Mesenchymal stem cell (in vitro differentiated cells and primary cell): ENCODE measurements around the gene ZDHHC24.

Experiments
- DNase-seq: peaks from one replicate; pipeline ENCODE4 v3.0.0-alpha.2; 2013
- H2AFZ ChIP-seq: one replicate; pipeline ENCODE4 v1.6.1; 2013; ENCODE audit warnings: low read depth, mild to moderate bottlenecking, control low read depth, inconsistent platforms, low read length, moderate library complexity
- H2AK5ac ChIP-seq: 2 replicates; pipeline ENCODE4 v1.6.1; 2013; ENCODE audit warnings: low read length, moderate library complexity, mild to moderate bottlenecking, inconsistent platforms; ENCODE audit not compliant: severe bottlenecking
- H2BK120ac ChIP-seq: one replicate; pipeline ENCODE4 v1.6.1; 2013; ENCODE audit warnings: low read depth, mild to moderate bottlenecking, inconsistent platforms, low read length, moderate library complexity
- H2BK12ac ChIP-seq, 2 experiments: one replicate each; pipeline ENCODE4 v1.6.1; 2013; ENCODE audit warnings: inconsistent platforms in 2 of 2, low read length in 2 of 2, mild to moderate bottlenecking in 2 of 2, moderate library complexity in 2 of 2, control low read depth in 1 of 2
- H2BK15ac ChIP-seq: one replicate; pipeline ENCODE4 v1.6.1; 2013; ENCODE audit warnings: mild to moderate bottlenecking, low read depth, inconsistent platforms; ENCODE audit not compliant: poor library complexity, severe bottlenecking
- H2BK5ac ChIP-seq: 2 replicates; pipeline ENCODE4 v1.6.1; 2013; ENCODE audit warnings: low read depth, mild to moderate bottlenecking, low read length, control low read depth, inconsistent platforms; ENCODE audit not compliant: poor library complexity, severe bottlenecking
- H3K14ac ChIP-seq, 2 experiments: one replicate each; pipeline ENCODE4 v1.6.1; 2013; ENCODE audit warnings: inconsistent platforms in 2 of 2, low read length in 2 of 2, control low read depth in 1 of 2, mild to moderate bottlenecking in 1 of 2, moderate library complexity in 1 of 2
- H3K18ac ChIP-seq, 2 experiments: one replicate each; pipeline ENCODE4 v1.6.1; 2013; ENCODE audit warnings: inconsistent platforms in 2 of 2, low read length in 2 of 2, control low read depth in 1 of 2, low read depth in 1 of 2, mild to moderate bottlenecking in 1 of 2
- H3K23ac ChIP-seq, 2 experiments: one replicate each; pipeline ENCODE4 v1.6.1; 2013; ENCODE audit warnings: inconsistent platforms in 2 of 2, low read length in 2 of 2, mild to moderate bottlenecking in 2 of 2, moderate library complexity in 2 of 2, control low read depth in 1 of 2
- H3K27ac ChIP-seq: 2 replicates; pipeline ENCODE4 v1.5.1; 2013; ENCODE audit warnings: mild to moderate bottlenecking, moderate library complexity, low read length, control low read depth, inconsistent platforms; ENCODE audit not compliant: poor library complexity, severe bottlenecking
- H3K27me3 ChIP-seq, 2 experiments: 2 replicates each; pipeline versions ENCODE4 v1.6.1 to v1.7.0; 2013; ENCODE audit warnings: low read length in 2 of 2, mild to moderate bottlenecking in 2 of 2, moderate library complexity in 2 of 2, control low read depth in 1 of 2, inconsistent platforms in 1 of 2; ENCODE audit not compliant: control insufficient read depth in 1 of 2, insufficient read depth in 1 of 2
- H3K36me3 ChIP-seq, 2 experiments: 2 replicates each; pipeline versions ENCODE4 v1.6.1 to v1.7.0; 2013; ENCODE audit warnings: low read length in 2 of 2, control low read depth in 1 of 2, inconsistent platforms in 1 of 2, low read depth in 1 of 2, mild to moderate bottlenecking in 1 of 2; ENCODE audit not compliant: insufficient read depth in 2 of 2, control insufficient read depth in 1 of 2
- H3K4ac ChIP-seq, 2 experiments: one replicate each; pipeline ENCODE4 v1.6.1; 2013; ENCODE audit warnings: inconsistent platforms in 2 of 2, low read length in 2 of 2, mild to moderate bottlenecking in 2 of 2, moderate library complexity in 2 of 2, control low read depth in 1 of 2, low read depth in 1 of 2
- H3K4me1 ChIP-seq: 2 replicates; pipeline ENCODE4 v1.6.1; 2013; ENCODE audit warnings: low read depth, low read length, control low read depth; ENCODE audit not compliant: control insufficient read depth, insufficient read depth
- H3K4me2 ChIP-seq: 2 replicates; pipeline ENCODE4 v1.6.1; 2013; ENCODE audit warnings: low read length, mild to moderate bottlenecking, inconsistent platforms; ENCODE audit not compliant: poor library complexity, severe bottlenecking
- H3K4me3 ChIP-seq, 2 experiments: 2 replicates each; pipeline versions ENCODE4 v1.5.1 to v1.7.0; 2013; ENCODE audit warnings: low read length in 2 of 2, mild to moderate bottlenecking in 2 of 2, control low read depth in 1 of 2, low read depth in 1 of 2; ENCODE audit not compliant: insufficient read depth in 1 of 2
- H3K79me1 ChIP-seq: replicated peaks from 2 replicates; pipeline ENCODE4 v1.6.1; 2013; ENCODE audit warnings: mild to moderate bottlenecking, control low read depth, low read length, inconsistent platforms; ENCODE audit not compliant: poor library complexity, severe bottlenecking
- H3K9ac ChIP-seq: 2 replicates; pipeline ENCODE4 v1.7.0; 2013; ENCODE audit warnings: mild to moderate bottlenecking, low read length, moderate library complexity
- H3K9me3 ChIP-seq: 2 replicates; pipeline ENCODE4 v1.7.0; 2013; ENCODE audit warnings: mild to moderate bottlenecking, low read length; ENCODE audit not compliant: control insufficient read depth
- H4K8ac ChIP-seq: one replicate; pipeline ENCODE4 v1.6.1; 2013; ENCODE audit warnings: inconsistent platforms, mild to moderate bottlenecking, low read length, moderate library complexity
- H4K91ac ChIP-seq: one replicate; pipeline ENCODE4 v1.6.1; 2013; ENCODE audit warnings: mild to moderate bottlenecking, low read length, inconsistent platforms
- WGBS: methylation state at CpG from one replicate; pipeline ENCODE4 v1.1.7; 2013; ENCODE audit warnings: mixed read lengths; 5-methylcytosine and 5-hydroxymethylcytosine counted together

The ZDHHC24 gene

DNA sequence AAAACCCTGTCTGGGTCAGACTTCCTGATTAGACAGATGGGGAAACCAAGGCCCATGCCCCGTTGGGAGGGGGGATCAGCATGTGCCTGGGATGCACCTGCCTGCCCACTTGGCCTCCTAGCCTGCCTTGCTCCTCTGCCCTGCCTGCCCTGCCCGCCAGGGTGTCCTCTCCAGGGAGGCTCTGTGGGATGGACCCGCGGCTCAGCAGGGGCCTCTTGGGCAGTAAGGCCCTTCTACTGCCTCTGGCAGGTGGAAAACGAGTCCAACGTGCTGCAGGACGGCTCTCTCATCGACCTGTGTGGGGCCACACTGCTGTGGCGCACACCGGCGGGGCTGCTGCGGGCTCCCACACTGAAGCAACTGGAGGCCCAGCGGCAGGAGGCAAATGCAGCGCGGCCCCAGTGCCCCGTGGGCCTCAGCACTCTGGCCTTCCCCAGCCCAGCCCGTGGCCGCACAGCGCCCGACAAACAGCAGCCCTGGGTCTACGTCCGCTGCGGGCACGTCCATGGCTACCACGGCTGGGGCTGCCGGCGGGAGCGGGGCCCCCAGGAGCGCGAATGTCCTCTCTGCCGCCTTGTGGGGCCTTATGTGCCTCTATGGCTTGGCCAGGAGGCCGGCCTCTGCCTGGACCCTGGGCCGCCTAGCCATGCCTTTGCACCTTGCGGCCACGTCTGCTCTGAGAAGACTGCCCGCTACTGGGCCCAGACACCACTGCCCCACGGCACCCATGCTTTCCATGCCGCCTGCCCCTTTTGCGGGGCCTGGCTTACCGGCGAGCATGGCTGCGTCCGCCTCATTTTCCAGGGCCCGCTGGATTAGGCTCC is 70.3 kb downstream of the ZDHHC24 start:
- Histone ChIP-seq H3K27me3 (no peaks in the 10 kb centered on the region), H2BK12ac (no peak overlapping the region), H4K8ac (no peak overlapping the region), H3K9me3 (no peaks in the 10 kb centered on the region), H2BK15ac (no peak overlapping the region), H2BK5ac (no peak overlapping the region), H3K4ac (no peak overlapping the region), H3K23ac (no peak overlapping the region), H3K36me3 (peaks cover 49 to 50% of the 10 kb centered on the region in 2 experiments), H3K14ac (no peak overlapping the region), H2BK120ac (no peak overlapping the region), H2AFZ (no peak overlapping the region), H3K27ac (no peak overlapping the region), H4K91ac (no peak overlapping the region), H3K18ac (no peak overlapping the region), H3K9ac (no peak overlapping the region), H3K4me1 (peaks cover 8% of the 10 kb centered on the region), H2AK5ac (no peak overlapping the region), H3K4me2 (no peak overlapping the region), H3K79me1 (peaks cover 14% of the 10 kb centered on the region), H3K4me3 (no peak overlapping the region)
- WGBS, result 96% methylated on average over 44 of the region's 44 CpGs
- no peak for DNase-seq

DNA sequence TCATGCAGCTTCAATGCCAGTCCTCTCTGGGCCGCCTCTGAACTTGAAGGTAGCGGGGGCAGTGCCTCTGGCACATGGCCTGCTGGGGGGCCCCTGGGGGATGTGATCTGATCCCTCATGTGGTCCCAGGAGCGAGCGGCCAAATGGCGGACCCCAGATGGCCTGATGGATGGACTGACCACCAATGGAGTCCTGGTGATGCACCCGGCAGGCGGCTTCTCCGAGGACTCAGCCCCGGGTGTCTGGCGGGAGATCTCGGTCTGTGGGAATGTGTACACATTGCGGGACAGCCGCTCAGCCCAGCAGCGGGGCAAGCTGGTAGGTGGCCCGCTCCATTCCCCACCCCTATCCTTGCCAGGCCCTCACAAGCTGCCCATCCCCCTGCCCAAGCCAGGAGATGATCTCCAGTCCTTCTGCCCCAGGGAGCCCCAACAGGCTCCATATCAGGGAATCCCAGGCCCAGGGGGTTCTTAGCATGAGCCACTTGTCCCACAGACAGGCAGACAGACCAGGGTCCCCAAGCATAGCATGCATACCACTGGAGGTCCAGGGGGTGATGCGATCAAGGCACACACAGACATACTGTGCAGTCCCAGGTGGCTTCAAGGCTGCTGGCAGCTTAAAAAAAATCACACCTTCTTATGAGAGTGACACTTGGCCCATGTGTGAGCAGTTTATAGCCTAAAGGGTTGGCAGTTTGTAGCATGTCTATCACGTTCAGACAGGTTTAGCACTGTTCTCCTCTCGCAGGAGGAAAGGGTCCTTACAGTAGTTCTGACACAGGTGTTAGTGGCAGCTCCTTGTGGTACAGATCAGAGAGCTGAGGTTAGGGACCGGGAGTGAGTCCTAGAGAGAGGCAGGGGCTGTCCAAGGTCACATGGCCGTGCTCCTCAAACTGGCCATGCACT is 72.0 kb downstream of the ZDHHC24 start:
- no peak overlapping the region for H3K9ac ChIP-seq
- H3K4me3 ChIP-seq, result no peak overlapping the region
- H2BK12ac ChIP-seq, result no peak overlapping the region
- H3K4ac ChIP-seq, result no peak overlapping the region
- H2AK5ac ChIP-seq, result no peak overlapping the region
- no peak overlapping the region for H2BK120ac ChIP-seq
- H3K4me1 ChIP-seq, result peaks cover 8% of the 10 kb centered on the region
- H3K27me3 ChIP-seq, result no peaks in the 10 kb centered on the region
- no peak overlapping the region for H4K8ac ChIP-seq
- no peak for DNase-seq
- H3K36me3 ChIP-seq, result peaks cover 50 to 55% of the 10 kb centered on the region in 2 experiments
- no peak overlapping the region for H3K4me2 ChIP-seq
- H4K91ac ChIP-seq, result no peak overlapping the region
- 96% methylated on average over 20 of the region's 20 CpGs for WGBS
- H3K79me1 ChIP-seq, result peaks cover 14% of the 10 kb centered on the region
- H3K9me3 ChIP-seq, result no peaks in the 10 kb centered on the region
- H3K18ac ChIP-seq, result no peak overlapping the region
- H2AFZ ChIP-seq, result no peak overlapping the region
- H3K23ac ChIP-seq, result no peak overlapping the region
- no peak overlapping the region for H3K27ac ChIP-seq
- no peak overlapping the region for H2BK15ac ChIP-seq
- H2BK5ac ChIP-seq, result no peak overlapping the region
- no peak overlapping the region for H3K14ac ChIP-seq

DNA sequence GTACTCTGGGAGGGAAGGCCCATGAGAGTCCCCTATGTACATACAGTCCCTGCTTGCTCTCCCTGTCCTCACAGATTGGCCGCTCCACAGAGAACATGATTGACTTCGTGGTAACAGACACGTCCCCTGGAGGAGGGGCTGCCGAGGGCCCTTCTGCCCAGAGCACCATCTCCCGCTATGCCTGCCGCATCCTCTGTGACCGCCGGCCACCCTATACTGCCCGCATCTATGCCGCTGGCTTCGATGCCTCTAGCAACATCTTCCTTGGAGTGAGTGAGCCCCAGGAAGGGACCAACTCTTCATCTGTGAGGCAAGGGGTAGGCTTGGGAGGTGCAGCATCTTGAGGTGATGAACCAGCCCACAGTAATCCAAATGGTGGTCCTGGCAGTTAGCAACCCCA is 72.7 kb downstream of the ZDHHC24 start:
- H4K91ac ChIP-seq, result no peak overlapping the region
- no peak overlapping the region for H2AK5ac ChIP-seq
- no peaks in the 10 kb centered on the region for H3K9me3 ChIP-seq
- no peak overlapping the region for H3K27ac ChIP-seq
- H2AFZ ChIP-seq, result no peak overlapping the region
- H3K36me3 ChIP-seq, result peaks cover 50 to 55% of the 10 kb centered on the region in 2 experiments
- no peak overlapping the region for H3K4me3 ChIP-seq
- H3K9ac ChIP-seq, result no peak overlapping the region
- H3K23ac ChIP-seq, result no peak overlapping the region
- no peak overlapping the region for H2BK15ac ChIP-seq
- no peak for DNase-seq
- H2BK120ac ChIP-seq, result no peak overlapping the region
- peaks cover 9% of the 10 kb centered on the region for H3K79me1 ChIP-seq
- WGBS, result 96% methylated on average over 11 of the region's 11 CpGs
- no peak overlapping the region for H3K4me2 ChIP-seq
- H3K4me1 ChIP-seq, result peaks cover 6% of the 10 kb centered on the region
- no peak overlapping the region for H3K4ac ChIP-seq
- H3K14ac ChIP-seq, result no peak overlapping the region
- H3K27me3 ChIP-seq, result no peaks in the 10 kb centered on the region
- no peak overlapping the region for H2BK12ac ChIP-seq
- no peak overlapping the region for H3K18ac ChIP-seq
- no peak overlapping the region for H4K8ac ChIP-seq
- H2BK5ac ChIP-seq, result no peak overlapping the region

DNA sequence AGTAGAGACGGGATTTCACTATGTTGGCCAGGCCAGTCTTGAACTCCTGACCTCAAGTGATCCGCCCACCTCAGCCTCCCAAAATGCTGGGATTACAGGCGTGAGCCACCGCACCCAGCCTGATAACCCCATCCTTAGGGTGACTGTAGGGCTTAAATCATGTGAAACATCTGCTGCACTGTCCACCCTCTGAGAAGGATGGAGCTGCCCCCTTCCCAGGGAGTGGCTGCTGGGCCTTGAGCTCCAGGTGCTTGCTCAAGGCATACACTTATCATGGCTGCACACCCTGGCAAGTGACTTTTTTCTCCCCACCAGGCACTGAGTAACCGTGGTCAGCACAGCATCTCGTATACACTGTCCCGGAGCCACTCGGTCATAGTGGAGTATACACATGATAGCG is 73.8 kb downstream of the ZDHHC24 start:
- H3K27ac ChIP-seq, result no peak overlapping the region
- DNase-seq, result no peak

More for the DNA sequence above, 73.8 kb downstream of the ZDHHC24 start:
- no peak overlapping the region for H2AK5ac ChIP-seq
- no peak overlapping the region for H2BK120ac ChIP-seq
- no peak overlapping the region for H3K23ac ChIP-seq
- H3K4ac ChIP-seq, result no peak overlapping the region
- no peak overlapping the region for H2BK12ac ChIP-seq
- peaks cover 42 to 50% of the 10 kb centered on the region in 2 experiments for H3K36me3 ChIP-seq
- H3K79me1 ChIP-seq, result peaks cover 15% of the 10 kb centered on the region
- H3K4me2 ChIP-seq, result no peak overlapping the region
- no peak overlapping the region for H2BK5ac ChIP-seq
- no peaks in the 10 kb centered on the region for H3K27me3 ChIP-seq
- no peak overlapping the region for H3K9ac ChIP-seq
- H3K18ac ChIP-seq, result no peak overlapping the region
- no peak overlapping the region for H3K4me3 ChIP-seq
- no peak overlapping the region for H3K14ac ChIP-seq
- H2BK15ac ChIP-seq, result no peak overlapping the region
- H2AFZ ChIP-seq, result no peak overlapping the region
- H3K4me1 ChIP-seq, result peaks cover 11% of the 10 kb centered on the region
- H3K9me3 ChIP-seq, result no peaks in the 10 kb centered on the region
- H4K91ac ChIP-seq, result no peak overlapping the region
- no peak overlapping the region for H4K8ac ChIP-seq
- 93% methylated on average over 9 of the region's 9 CpGs for WGBS
